Measurements from ENCODE around the gene WAC.

GRCh38 chr10:28581916-28582315, 49.0 kb downstream of the WAC start:
- TF ChIP-seq ZNF23 (CRISPR knock-in tag; IDR thresholded peaks at IDR 0.05) (no peak), FOXJ3 (CRISPR knock-in tag; IDR thresholded peaks at IDR 0.05) (no peak), ZNF431 (CRISPR knock-in tag; IDR thresholded peaks at IDR 0.05) (no peak), MTA1 (IDR thresholded peaks at IDR 0.05; ENCODE audit: borderline replicate concordance) (no peak), SRF (CRISPR knock-in tag; IDR thresholded peaks at IDR 0.05) (no peak), ZNF184 (CRISPR knock-in tag; IDR thresholded peaks at IDR 0.05) (no peak), NFIC (IDR thresholded peaks at IDR 0.05) (no peak), NR3C1 (CRISPR knock-in tag; IDR thresholded peaks at IDR 0.05) (no peak), YY1 (IDR thresholded peaks at IDR 0.05; ENCODE audit: borderline replicate concordance in 1 of 3, control insufficient read depth in 1 of 3, extremely low read depth in 1 of 3, insufficient read depth in 3 of 3, insufficient read length in 1 of 3, insufficient replicate concordance in 2 of 3, low read depth in 1 of 3, low read length in 2 of 3) (no peak), ZNF133 (CRISPR knock-in tag; IDR thresholded peaks at IDR 0.05) (no peak), POLR2A (conservative IDR thresholded peaks at IDR 0.05) (no peak), RFX5 (IDR thresholded peaks at IDR 0.05; ENCODE audit: low read depth, low read length) (no peak), FOS (IDR thresholded peaks at IDR 0.05; ENCODE audit: extremely low read depth, insufficient read length) (no peak)
- TF ChIP-seq, protein P1, sequence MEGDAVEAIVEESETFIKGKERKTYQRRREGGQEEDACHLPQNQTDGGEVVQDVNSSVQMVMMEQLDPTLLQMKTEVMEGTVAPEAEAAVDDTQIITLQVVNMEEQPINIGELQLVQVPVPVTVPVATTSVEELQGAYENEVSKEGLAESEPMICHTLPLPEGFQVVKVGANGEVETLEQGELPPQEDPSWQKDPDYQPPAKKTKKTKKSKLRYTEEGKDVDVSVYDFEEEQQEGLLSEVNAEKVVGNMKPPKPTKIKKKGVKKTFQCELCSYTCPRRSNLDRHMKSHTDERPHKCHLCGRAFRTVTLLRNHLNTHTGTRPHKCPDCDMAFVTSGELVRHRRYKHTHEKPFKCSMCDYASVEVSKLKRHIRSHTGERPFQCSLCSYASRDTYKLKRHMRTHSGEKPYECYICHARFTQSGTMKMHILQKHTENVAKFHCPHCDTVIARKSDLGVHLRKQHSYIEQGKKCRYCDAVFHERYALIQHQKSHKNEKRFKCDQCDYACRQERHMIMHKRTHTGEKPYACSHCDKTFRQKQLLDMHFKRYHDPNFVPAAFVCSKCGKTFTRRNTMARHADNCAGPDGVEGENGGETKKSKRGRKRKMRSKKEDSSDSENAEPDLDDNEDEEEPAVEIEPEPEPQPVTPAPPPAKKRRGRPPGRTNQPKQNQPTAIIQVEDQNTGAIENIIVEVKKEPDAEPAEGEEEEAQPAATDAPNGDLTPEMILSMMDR (IDR thresholded peaks at IDR 0.05 in 2 of 3, conservative IDR thresholded peaks at IDR 0.05 in 1 of 3; ENCODE audit: insufficient read depth in 2 of 3, low read depth in 1 of 3, low read length in 3 of 3): no peak

All from K562 (cell line).